ENCODE data around the gene PCDH20.

The PCDH20 gene, protein sequence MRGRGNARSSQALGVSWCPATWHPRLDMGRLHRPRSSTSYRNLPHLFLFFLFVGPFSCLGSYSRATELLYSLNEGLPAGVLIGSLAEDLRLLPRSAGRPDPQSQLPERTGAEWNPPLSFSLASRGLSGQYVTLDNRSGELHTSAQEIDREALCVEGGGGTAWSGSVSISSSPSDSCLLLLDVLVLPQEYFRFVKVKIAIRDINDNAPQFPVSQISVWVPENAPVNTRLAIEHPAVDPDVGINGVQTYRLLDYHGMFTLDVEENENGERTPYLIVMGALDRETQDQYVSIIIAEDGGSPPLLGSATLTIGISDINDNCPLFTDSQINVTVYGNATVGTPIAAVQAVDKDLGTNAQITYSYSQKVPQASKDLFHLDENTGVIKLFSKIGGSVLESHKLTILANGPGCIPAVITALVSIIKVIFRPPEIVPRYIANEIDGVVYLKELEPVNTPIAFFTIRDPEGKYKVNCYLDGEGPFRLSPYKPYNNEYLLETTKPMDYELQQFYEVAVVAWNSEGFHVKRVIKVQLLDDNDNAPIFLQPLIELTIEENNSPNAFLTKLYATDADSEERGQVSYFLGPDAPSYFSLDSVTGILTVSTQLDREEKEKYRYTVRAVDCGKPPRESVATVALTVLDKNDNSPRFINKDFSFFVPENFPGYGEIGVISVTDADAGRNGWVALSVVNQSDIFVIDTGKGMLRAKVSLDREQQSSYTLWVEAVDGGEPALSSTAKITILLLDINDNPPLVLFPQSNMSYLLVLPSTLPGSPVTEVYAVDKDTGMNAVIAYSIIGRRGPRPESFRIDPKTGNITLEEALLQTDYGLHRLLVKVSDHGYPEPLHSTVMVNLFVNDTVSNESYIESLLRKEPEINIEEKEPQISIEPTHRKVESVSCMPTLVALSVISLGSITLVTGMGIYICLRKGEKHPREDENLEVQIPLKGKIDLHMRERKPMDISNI

DNA sequence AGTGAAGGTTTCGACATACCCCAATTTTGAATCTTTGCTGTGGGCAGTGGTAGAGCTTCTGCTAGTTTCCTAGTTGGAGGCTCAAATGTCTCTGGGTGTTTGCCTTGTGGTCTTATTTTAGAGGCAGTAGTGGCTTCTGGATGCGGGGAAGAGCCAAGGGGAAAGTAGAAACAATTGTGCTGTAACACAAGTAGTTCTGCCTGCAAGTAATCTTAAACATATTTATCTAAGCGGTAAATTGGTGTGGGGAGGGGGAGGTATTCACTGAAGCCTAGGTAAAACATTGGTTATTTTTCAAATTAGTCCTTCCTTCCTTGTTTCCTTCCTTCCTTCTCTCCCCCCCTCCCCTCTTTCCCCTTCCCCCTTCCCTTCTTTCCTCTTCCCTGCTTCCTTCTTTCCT is at the start of gene PCDH20:
Gene PCDH20, minus strand, starts transcription at position 101 of the 400 bp plus-strand sequence. CDS start 691 bp downstream, outside the sequence.
- Histone ChIP-seq H2AFZ (ENCODE audit: low read length) (no peak within 1 kb of the TSS), H3K27me3 (ENCODE audit: insufficient read depth, low read length) (no peaks in the 10 kb centered on the region), H3K4me1 (ENCODE audit: insufficient read depth, low read length, severe bottlenecking) (no peaks in the 10 kb centered on the region), H4K20me1 (ENCODE audit: insufficient read depth, low read length) (no peaks in the 10 kb centered on the region), H3K36me3 (ENCODE audit: insufficient read depth, low read length) (no peaks in the 10 kb centered on the region), H3F3A (ENCODE audit: insufficient read depth, low read length) (no peaks in the 10 kb centered on the region), H3K9me3 (ENCODE audit: low read length) (no peaks in the 10 kb centered on the region), H3K79me2 (ENCODE audit: insufficient read depth, low read length) (no peaks in the 10 kb centered on the region), H3K9ac (ENCODE audit: low read length) (no peak within 1 kb of the TSS), H3K4me2 (ENCODE audit: low read length) (no peak within 1 kb of the TSS), H3K27ac (ENCODE audit: low read depth, low read length, poor library complexity, severe bottlenecking) (no peak within 1 kb of the TSS), H3K4me3 (ENCODE audit: low read depth, low read length, poor library complexity, severe bottlenecking) (no peak within 1 kb of the TSS), H3K9me2 (ENCODE audit: low read depth, low read length) (no peaks in the 10 kb centered on the region)
- TF ChIP-seq CTCF (IDR thresholded peaks at IDR 0.05; ENCODE audit: low read length) (no peak), EZH2 (IDR thresholded peaks at IDR 0.05; ENCODE audit: borderline replicate concordance, low read length) (no peak)

DNA sequence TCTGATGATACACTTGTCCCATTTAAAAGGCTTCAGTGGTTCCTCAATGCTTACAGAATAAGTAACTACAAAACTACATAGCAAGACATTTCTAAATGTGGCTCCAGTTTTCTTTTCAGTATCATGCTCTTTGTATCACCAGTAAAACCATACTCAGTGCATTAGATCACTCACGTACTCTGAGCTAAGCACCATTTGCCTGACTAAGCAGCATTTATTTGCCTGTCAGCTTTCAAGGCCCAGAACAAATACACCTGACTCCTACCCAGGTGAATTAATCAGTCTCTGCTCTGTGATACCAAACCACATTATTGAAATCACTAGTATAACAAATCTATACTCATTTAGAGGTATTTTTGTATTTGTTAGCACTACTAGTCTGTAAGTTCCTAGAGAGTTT is 47.4 kb upstream of the PCDH20 start:
- Histone ChIP-seq H3K27me3 (ENCODE audit: insufficient read depth, low read length) (no peaks in the 10 kb centered on the region), H3K79me2 (ENCODE audit: insufficient read depth, low read length) (no peaks in the 10 kb centered on the region), H3K36me3 (ENCODE audit: insufficient read depth, low read length) (no peaks in the 10 kb centered on the region), H3K9me3 (ENCODE audit: low read length) (no peaks in the 10 kb centered on the region), H3K4me1 (ENCODE audit: insufficient read depth, low read length, severe bottlenecking) (no peaks in the 10 kb centered on the region), H3K4me3 (ENCODE audit: low read depth, low read length, poor library complexity, severe bottlenecking) (no peak overlapping the region), H3K27ac (ENCODE audit: low read depth, low read length, poor library complexity, severe bottlenecking) (no peak overlapping the region), H3K9ac (ENCODE audit: low read length) (no peak overlapping the region), H4K20me1 (ENCODE audit: insufficient read depth, low read length) (no peaks in the 10 kb centered on the region), H2AFZ (ENCODE audit: low read length) (no peak overlapping the region), H3F3A (ENCODE audit: insufficient read depth, low read length) (no peaks in the 10 kb centered on the region), H3K9me2 (ENCODE audit: low read depth, low read length) (no peaks in the 10 kb centered on the region), H3K4me2 (ENCODE audit: low read length) (no peak overlapping the region)
- no peak for TF ChIP-seq CTCF (IDR thresholded peaks at IDR 0.05; ENCODE audit: low read length)
- TF ChIP-seq EZH2 (IDR thresholded peaks at IDR 0.05; ENCODE audit: borderline replicate concordance, low read length): no peak

GRCh38 chr13:61453121-61453520 is 37.5 kb upstream of the PCDH20 start:
- Histone ChIP-seq H2AFZ (ENCODE audit: low read length) (no peak overlapping the region), H3K4me3 (ENCODE audit: low read depth, low read length, poor library complexity, severe bottlenecking) (no peak overlapping the region), H3K9me3 (ENCODE audit: low read length) (no peaks in the 10 kb centered on the region), H3K9me2 (ENCODE audit: low read depth, low read length) (no peaks in the 10 kb centered on the region), H4K20me1 (ENCODE audit: insufficient read depth, low read length) (no peaks in the 10 kb centered on the region), H3K9ac (ENCODE audit: low read length) (no peak overlapping the region), H3K36me3 (ENCODE audit: insufficient read depth, low read length) (no peaks in the 10 kb centered on the region), H3K4me1 (ENCODE audit: insufficient read depth, low read length, severe bottlenecking) (no peaks in the 10 kb centered on the region), H3K4me2 (ENCODE audit: low read length) (no peak overlapping the region), H3K27ac (ENCODE audit: low read depth, low read length, poor library complexity, severe bottlenecking) (no peak overlapping the region), H3F3A (ENCODE audit: insufficient read depth, low read length) (no peaks in the 10 kb centered on the region), H3K27me3 (ENCODE audit: insufficient read depth, low read length) (no peaks in the 10 kb centered on the region), H3K79me2 (ENCODE audit: insufficient read depth, low read length) (no peaks in the 10 kb centered on the region)
- no peak for TF ChIP-seq EZH2 (IDR thresholded peaks at IDR 0.05; ENCODE audit: borderline replicate concordance, low read length)
- no peak for TF ChIP-seq CTCF (IDR thresholded peaks at IDR 0.05; ENCODE audit: low read length)

Measured in OCI-LY1 (cell line).